Measurements from ENCODE around the gene MPDZ.

DNA sequence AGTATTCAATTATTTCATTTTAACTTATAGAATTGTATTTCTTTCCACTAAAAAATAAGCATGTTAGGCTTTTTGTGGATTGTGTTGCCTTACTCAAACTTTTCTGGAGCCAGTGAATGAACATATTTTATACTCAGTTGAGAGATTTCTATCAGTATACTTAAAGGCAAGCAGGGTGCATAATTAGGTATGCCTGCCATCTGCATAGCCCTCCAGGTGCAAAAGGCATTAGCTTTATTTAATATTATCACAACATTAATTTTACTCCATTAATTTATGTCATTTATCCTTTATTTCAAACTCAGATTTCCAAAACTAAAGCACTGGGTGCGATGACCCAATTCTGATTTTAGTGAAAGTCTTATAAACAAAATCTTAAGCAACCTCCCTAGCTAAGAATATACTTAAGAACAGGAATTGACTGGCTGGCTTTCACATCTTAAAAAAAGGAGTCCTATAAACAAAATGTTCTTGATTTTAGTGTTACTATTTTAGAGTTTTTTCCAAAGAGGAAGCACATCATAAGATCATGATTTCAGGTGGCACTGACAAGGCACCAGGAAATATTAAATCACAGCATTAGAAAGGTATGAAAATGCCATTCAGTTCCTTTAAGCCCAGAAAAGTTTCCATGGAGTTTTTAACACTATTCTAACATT, 178.4 kb downstream of the MPDZ start:
- TF ChIP-seq POLR2A (IDR thresholded peaks at IDR 0.05; ENCODE audit: low read depth, low read length), result no peak
- TF ChIP-seq, protein P1, sequence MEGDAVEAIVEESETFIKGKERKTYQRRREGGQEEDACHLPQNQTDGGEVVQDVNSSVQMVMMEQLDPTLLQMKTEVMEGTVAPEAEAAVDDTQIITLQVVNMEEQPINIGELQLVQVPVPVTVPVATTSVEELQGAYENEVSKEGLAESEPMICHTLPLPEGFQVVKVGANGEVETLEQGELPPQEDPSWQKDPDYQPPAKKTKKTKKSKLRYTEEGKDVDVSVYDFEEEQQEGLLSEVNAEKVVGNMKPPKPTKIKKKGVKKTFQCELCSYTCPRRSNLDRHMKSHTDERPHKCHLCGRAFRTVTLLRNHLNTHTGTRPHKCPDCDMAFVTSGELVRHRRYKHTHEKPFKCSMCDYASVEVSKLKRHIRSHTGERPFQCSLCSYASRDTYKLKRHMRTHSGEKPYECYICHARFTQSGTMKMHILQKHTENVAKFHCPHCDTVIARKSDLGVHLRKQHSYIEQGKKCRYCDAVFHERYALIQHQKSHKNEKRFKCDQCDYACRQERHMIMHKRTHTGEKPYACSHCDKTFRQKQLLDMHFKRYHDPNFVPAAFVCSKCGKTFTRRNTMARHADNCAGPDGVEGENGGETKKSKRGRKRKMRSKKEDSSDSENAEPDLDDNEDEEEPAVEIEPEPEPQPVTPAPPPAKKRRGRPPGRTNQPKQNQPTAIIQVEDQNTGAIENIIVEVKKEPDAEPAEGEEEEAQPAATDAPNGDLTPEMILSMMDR (conservative IDR thresholded peaks at IDR 0.05; ENCODE audit: low read depth, low read length), result no peak
- no peak for TF ChIP-seq MAFK (IDR thresholded peaks at IDR 0.05; ENCODE audit: low read depth, low read length)
- no peak for TF ChIP-seq RFX5 (IDR thresholded peaks at IDR 0.05; ENCODE audit: low read depth, low read length)
- TF ChIP-seq MXI1 (IDR thresholded peaks at IDR 0.05; ENCODE audit: borderline replicate concordance, low read depth, low read length), result no peak
- no peak for TF ChIP-seq FOS (IDR thresholded peaks at IDR 0.05; ENCODE audit: low read depth, low read length)
